Cerebellar cortex (tissue), 1 donor: ENCODE results near the gene SPRR2D.
"Not testable (repeated sequence)": the region's sequence is repeated elsewhere in the genome, so short reads cannot be mapped to it uniquely, and the experiment has no call there.

Source experiments
- DNase-seq: peaks from one replicate; pipeline ENCODE4 v3.0.0-alpha.2; 2015; ENCODE audit warnings: low spot score

SPRR2D gene

GRCh38 chr1:153011235-153011758 is 29.6 kb downstream of the SPRR2D start:
- DNase-seq, result not testable (repeated sequence)

- no peak for DNase-seq
Observed at GRCh38 chr1:153001382-153001781, 39.5 kb downstream of the SPRR2D start, which contains the start of gene SPRR3. TSS of gene SPRR3 (plus strand) at chr1:153001749. CDS start at chr1:153003021, 1,272 bp downstream.

GRCh38 chr1:153000294-153000693 is 40.6 kb downstream of the SPRR2D start:
- DNase-seq, result no peak

GRCh38 chr1:152999818-153000217 is 41.1 kb downstream of the SPRR2D start:
- no peak for DNase-seq

- no peak for DNase-seq
Observed at GRCh38 chr1:152998476-152998875, 42.4 kb downstream of the SPRR2D start.

GRCh38 chr1:152997901-152998300 is 43.0 kb downstream of the SPRR2D start:
- no peak for DNase-seq

GRCh38 chr1:152996633-152997400 is 44.1 kb downstream of the SPRR2D start:
- DNase-seq, result peak; percentile 0

GRCh38 chr1:152995842-152996241 is 45.1 kb downstream of the SPRR2D start:
- DNase-seq, result no peak

GRCh38 chr1:152993186-152993585 is 47.7 kb downstream of the SPRR2D start:
- DNase-seq, result no peak
